HepG2 (cell line): ENCODE measurements around the gene COL4A2. TPM values are rescaled to one million over a fixed set of nuclear protein-coding genes. Genes with fewer than 3 reads are reported as not detected.

ENCODE experiments used
- ATAC-seq: fragments of 200-7000 bp; cut with Tn5 transposase; 3 replicates; pipeline ENCODE4 v1.9.1; 2020; ENCODE audit warnings: mild to moderate bottlenecking, moderate library complexity
- BruUV-seq: library from RNA; stranded (reverse); fragments of 400-500 nt; replicated peaks from 2 replicates; lab custom pipeline; 2021; lab: Mats Ljungman, UMichigan
- CTCF ChIA-PET: fragments of 300-600 bp; formaldehyde crosslinking; extraction: SDS; loops from one replicate; lab custom pipeline; 2021; ENCODE audit warnings: low total read pairs, inconsistent platforms, low intra/inter-chr PET ratio; lab: Yijun Ruan, JAX
- POLR2A ChIA-PET: fragments of 350-600 bp; sonication (Branson Sonifier 250); formaldehyde crosslinking; loops from one replicate; lab custom pipeline; 2020; ENCODE audit warnings: antibody characterized with exemption, inconsistent platforms; lab: Yijun Ruan, JAX
- DNase-seq: peaks from one replicate; pipeline ENCODE4 v3.0.0-alpha.2; 2015; ENCODE audit warnings: low spot score
- FAIRE-seq: peaks from 3 replicates; lab custom pipeline; 2011; peaks lifted over from hg19 to GRCh38; lab: Jason Lieb, UNC
- H2AFZ ChIP-seq: one replicate; pipeline ENCODE4 v1.6.1; 2011; ENCODE audit warnings: low read length, inconsistent platforms
- H3K27ac ChIP-seq: fragments of 300-600 bp; 3 replicates; pipeline ENCODE4 v1.8.0; 2011; ENCODE audit warnings: mixed run types, mild to moderate bottlenecking, mixed read lengths, low read length, inconsistent platforms; ENCODE audit not compliant: insufficient read depth; ENCODE audit errors: extremely low read length
- H3K27me3 ChIP-seq, 2 experiments: fragments of 200-600 bp in 1 of 2; 2 replicates in 1 of 2; 3 replicates in 1 of 2; pipeline versions ENCODE4 v1.6.0 to v1.8.0; 2011; ENCODE audit warnings: low read length in 2 of 2, mild to moderate bottlenecking in 2 of 2, moderate library complexity in 2 of 2, inconsistent platforms in 1 of 2; ENCODE audit not compliant: insufficient read depth in 2 of 2, control insufficient read depth in 1 of 2
- H3K36me3 ChIP-seq, 2 experiments: fragments of 200-600 bp in 1 of 2; replicated peaks in 1 of 2; 2 replicates in 1 of 2; 3 replicates in 1 of 2; pipeline versions ENCODE4 v1.5.1 to v1.8.0; 2011; ENCODE audit warnings: low read length in 2 of 2, inconsistent platforms in 1 of 2; ENCODE audit not compliant: insufficient read depth in 2 of 2, control insufficient read depth in 1 of 2
- H3K4me1 ChIP-seq: 2 replicates; pipeline ENCODE4 v1.5.1; 2012; ENCODE audit warnings: low read length, inconsistent platforms; ENCODE audit not compliant: insufficient read depth
- H3K4me2 ChIP-seq: 2 replicates; pipeline ENCODE4 v1.6.0; 2011; ENCODE audit warnings: low read depth, low read length, inconsistent platforms
- H3K4me3 ChIP-seq, 3 experiments: fragments of 200-600 bp in 1 of 3; sonication (generic), shearing (Covaris generic) in 1 of 3; replicated peaks in 1 of 3; 2 replicates each; pipeline ENCODE4 v1.5.1; 2011 to 2016; ENCODE audit warnings: low read length in 3 of 3, inconsistent platforms in 2 of 3, low read depth in 2 of 3, mild to moderate bottlenecking in 2 of 3, control low read depth in 1 of 3, mixed read lengths in 1 of 3; ENCODE audit not compliant: insufficient read depth in 1 of 3
- H3K79me2 ChIP-seq: one replicate; pipeline ENCODE4 v1.6.1; 2011; ENCODE audit warnings: low read length, inconsistent platforms; ENCODE audit not compliant: insufficient read depth
- H3K9ac ChIP-seq: 2 replicates; pipeline ENCODE4 v1.6.0; 2011; ENCODE audit warnings: mild to moderate bottlenecking, low read depth, low read length, inconsistent platforms; ENCODE audit not compliant: insufficient read depth
- H3K9me3 ChIP-seq: 2 replicates; pipeline ENCODE4 v1.5.1; 2012; ENCODE audit warnings: mild to moderate bottlenecking, low read length
- H4K20me1 ChIP-seq: 2 replicates; pipeline ENCODE4 v1.6.0; 2011; ENCODE audit warnings: inconsistent platforms, mild to moderate bottlenecking, low read length, moderate library complexity; ENCODE audit not compliant: insufficient read depth
- CREB1 ChIP-seq, 2 experiments: fragments of 450-650 bp in 1 of 2; IDR thresholded peaks; 2 replicates each; pipeline ENCODE4 v1.6.1; 2016 to 2017; ENCODE audit warnings: control low read depth in 1 of 2, mild to moderate bottlenecking in 1 of 2, missing compliant biosample characterization in 1 of 2, missing genetic modification characterization in 1 of 2
- KLF13 ChIP-seq: sonication (generic); formaldehyde crosslinking; IDR thresholded peaks from 2 replicates; pipeline ENCODE4 v1.4.0; 2020; ENCODE audit warnings: mild to moderate bottlenecking, missing genetic modification reagents
- NFYB ChIP-seq: sonication (generic); formaldehyde crosslinking; IDR thresholded peaks from 2 replicates; pipeline ENCODE4 v1.4.0; 2020; ENCODE audit warnings: missing genetic modification reagents
- SMAD1 ChIP-seq: sonication (generic); formaldehyde crosslinking; IDR thresholded peaks from 2 replicates; pipeline ENCODE4 v1.4.0; 2020; ENCODE audit warnings: missing genetic modification reagents, low read depth, mild to moderate bottlenecking, borderline replicate concordance
- SNRNP70 ChIP-seq: fragments of 200-400 bp; formaldehyde crosslinking; IDR thresholded peaks from 2 replicates; pipeline ENCODE4 v1.6.1; 2017; ENCODE audit warnings: mild to moderate bottlenecking, low read depth, low read length, moderate library complexity
- SRSF1 ChIP-seq: fragments of 200-400 bp; formaldehyde crosslinking; optimal IDR thresholded peaks from 2 replicates; pipeline ENCODE3; 2017; ENCODE audit warnings: mild to moderate bottlenecking, low read depth, low read length, moderate library complexity
- TARDBP ChIP-seq: sonication (generic); formaldehyde crosslinking; IDR thresholded peaks from 2 replicates; pipeline ENCODE4 v1.8.0; 2022; ENCODE audit warnings: mild to moderate bottlenecking, missing genetic modification reagents
- ZBTB42 ChIP-seq: sonication (generic); formaldehyde crosslinking; IDR thresholded peaks from 2 replicates; pipeline ENCODE4 v1.5.0; 2020; ENCODE audit warnings: mild to moderate bottlenecking, missing genetic modification reagents
- ZFP36L1 ChIP-seq: sonication (generic); formaldehyde crosslinking; IDR thresholded peaks from 2 replicates; pipeline ENCODE4 v1.8.0; 2022; ENCODE audit warnings: mild to moderate bottlenecking, missing genetic modification reagents, moderate library complexity
- WGBS: methylation state at CpG from one replicate; pipeline ENCODE4 v1.1.6; 2017; ENCODE audit warnings: low lambda C conversion rate; 5-methylcytosine and 5-hydroxymethylcytosine counted together
- in situ Hi-C: cut with HindIII; loops from 2 replicates; pipeline ENCODE4 v1.10.0; 2017; ENCODE audit warnings: low pct_unique_long_range_greater_than_20kb; ENCODE audit not compliant: extremely low pct_ligation_motif_present
- intact Hi-C: fragments of 100-400 bp; cut with micrococcal nuclease; formaldehyde crosslinking; loops from one replicate; pipeline ENCODE4 v1.10.0; 2022; ENCODE audit not compliant: unreplicated experiment
- polyA plus RNA-seq, 8 experiments: library from polyadenylated mRNA; depleted of rRNA in 3 of 8; stranded (reverse) in 7 of 8; unstranded in 1 of 8; fragments of >200 nt; fragmentation: Illumina TruSeq in 4 of 8; extraction: Trizol in 4 of 8; gene quantifications; 2 replicates each; pipeline versions ENCODE4 v1.2.1 to v1.2.3, GENCODE V29; 2011 to 2016; ENCODE audit warnings: low read depth in 4 of 8, missing spikeins in 1 of 8, mixed read lengths in 1 of 8; ENCODE audit not compliant: insufficient read depth in 1 of 8
- total RNA-seq, 5 experiments: library from RNA; depleted of rRNA; stranded (reverse); fragments of >200 nt; fragmentation: Illumina TruSeq; extraction: Trizol; gene quantifications; 2 replicates each; pipeline ENCODE4 v1.2.3, GENCODE V29; 2016; ENCODE audit warnings: low read depth in 1 of 5
- TF ChIP-seq, protein P1 (sequence below): sonication (generic); formaldehyde crosslinking; IDR thresholded peaks from 2 replicates; pipeline ENCODE4 v1.4.0; 2020; ENCODE audit warnings: missing genetic modification reagents

Gene COL4A2
- total and polyA plus RNA-seq, 2 of the 13 experiments (the other 11 are each of a cell fraction or from before 2014, with no cell fraction given), result 0.22 to 1.9 TPM

DNA sequence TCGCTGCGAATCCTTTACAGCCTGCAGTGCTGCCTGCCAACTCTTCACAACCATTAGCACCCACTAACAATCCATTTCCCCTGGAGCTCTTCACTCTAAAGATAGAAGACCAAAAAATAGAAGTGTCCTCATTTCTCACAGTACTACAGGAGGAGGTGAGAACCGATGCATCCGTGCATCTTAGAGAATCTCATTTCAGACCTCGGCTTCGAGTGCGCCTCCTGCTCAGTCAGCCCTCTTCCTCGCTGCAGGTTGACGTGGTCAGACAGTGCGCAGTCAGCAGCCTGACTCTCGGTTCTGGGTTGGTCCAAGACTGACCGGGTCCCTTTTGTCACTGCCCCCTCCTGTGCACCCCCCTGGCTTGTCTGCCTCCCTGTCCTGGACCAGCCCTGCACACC, 169.1 kb downstream of the COL4A2 start:
- Histone ChIP-seq H3K27me3 (peaks cover 4 to 74% of the 10 kb centered on the region in 2 experiments), H2AFZ (no peak overlapping the region), H3K79me2 (no peaks in the 10 kb centered on the region), H3K4me1 (peaks cover 17% of the 10 kb centered on the region), H3K9me3 (no peaks in the 10 kb centered on the region), H3K9ac (no peak overlapping the region), H3K36me3 (no peaks in the 10 kb centered on the region), H3K27ac (no peak overlapping the region), H3K4me2 (no peak overlapping the region), H3K4me3 (no peak overlapping the region), H4K20me1 (no peaks in the 10 kb centered on the region)
- WGBS, result 65% methylated on average over 12 of the region's 12 CpGs
- BruUV-seq, result no TSS peak
- intact Hi-C loops (no loop called here), in situ Hi-C loops (no loop called here)
- FAIRE-seq, result no peak
- no peak for ATAC-seq
- ChIA-PET POLR2A (no interaction called here), CTCF (no interaction called here)
- no peak for DNase-seq
- no peak for TF ChIP-seq ZBTB42 (CRISPR knock-in tag)
- no peak for TF ChIP-seq SMAD1 (CRISPR knock-in tag)
- no peak for TF ChIP-seq SNRNP70
- no peak for TF ChIP-seq NFYB (CRISPR knock-in tag)
- TF ChIP-seq, protein P1, sequence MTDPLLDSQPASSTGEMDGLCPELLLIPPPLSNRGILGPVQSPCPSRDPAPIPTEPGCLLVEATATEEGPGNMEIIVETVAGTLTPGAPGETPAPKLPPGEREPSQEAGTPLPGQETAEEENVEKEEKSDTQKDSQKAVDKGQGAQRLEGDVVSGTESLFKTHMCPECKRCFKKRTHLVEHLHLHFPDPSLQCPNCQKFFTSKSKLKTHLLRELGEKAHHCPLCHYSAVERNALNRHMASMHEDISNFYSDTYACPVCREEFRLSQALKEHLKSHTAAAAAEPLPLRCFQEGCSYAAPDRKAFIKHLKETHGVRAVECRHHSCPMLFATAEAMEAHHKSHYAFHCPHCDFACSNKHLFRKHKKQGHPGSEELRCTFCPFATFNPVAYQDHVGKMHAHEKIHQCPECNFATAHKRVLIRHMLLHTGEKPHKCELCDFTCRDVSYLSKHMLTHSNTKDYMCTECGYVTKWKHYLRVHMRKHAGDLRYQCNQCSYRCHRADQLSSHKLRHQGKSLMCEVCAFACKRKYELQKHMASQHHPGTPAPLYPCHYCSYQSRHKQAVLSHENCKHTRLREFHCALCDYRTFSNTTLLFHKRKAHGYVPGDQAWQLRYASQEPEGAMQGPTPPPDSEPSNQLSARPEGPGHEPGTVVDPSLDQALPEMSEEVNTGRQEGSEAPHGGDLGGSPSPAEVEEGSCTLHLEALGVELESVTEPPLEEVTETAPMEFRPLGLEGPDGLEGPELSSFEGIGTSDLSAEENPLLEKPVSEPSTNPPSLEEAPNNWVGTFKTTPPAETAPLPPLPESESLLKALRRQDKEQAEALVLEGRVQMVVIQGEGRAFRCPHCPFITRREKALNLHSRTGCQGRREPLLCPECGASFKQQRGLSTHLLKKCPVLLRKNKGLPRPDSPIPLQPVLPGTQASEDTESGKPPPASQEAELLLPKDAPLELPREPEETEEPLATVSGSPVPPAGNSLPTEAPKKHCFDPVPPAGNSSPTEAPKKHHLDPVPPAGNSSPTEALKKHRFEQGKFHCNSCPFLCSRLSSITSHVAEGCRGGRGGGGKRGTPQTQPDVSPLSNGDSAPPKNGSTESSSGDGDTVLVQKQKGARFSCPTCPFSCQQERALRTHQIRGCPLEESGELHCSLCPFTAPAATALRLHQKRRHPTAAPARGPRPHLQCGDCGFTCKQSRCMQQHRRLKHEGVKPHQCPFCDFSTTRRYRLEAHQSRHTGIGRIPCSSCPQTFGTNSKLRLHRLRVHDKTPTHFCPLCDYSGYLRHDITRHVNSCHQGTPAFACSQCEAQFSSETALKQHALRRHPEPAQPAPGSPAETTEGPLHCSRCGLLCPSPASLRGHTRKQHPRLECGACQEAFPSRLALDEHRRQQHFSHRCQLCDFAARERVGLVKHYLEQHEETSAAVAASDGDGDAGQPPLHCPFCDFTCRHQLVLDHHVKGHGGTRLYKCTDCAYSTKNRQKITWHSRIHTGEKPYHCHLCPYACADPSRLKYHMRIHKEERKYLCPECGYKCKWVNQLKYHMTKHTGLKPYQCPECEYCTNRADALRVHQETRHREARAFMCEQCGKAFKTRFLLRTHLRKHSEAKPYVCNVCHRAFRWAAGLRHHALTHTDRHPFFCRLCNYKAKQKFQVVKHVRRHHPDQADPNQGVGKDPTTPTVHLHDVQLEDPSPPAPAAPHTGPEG (CRISPR knock-in tag), result no peak
- TF ChIP-seq ZFP36L1 (CRISPR knock-in tag), result no peak
- no peak for TF ChIP-seq TARDBP (CRISPR knock-in tag)
- no peak for TF ChIP-seq SRSF1
- no peak for TF ChIP-seq KLF13 (CRISPR knock-in tag)
- TF ChIP-seq CREB1 (IDR thresholded peaks at IDR 0.05), result no peak
- no peak for TF ChIP-seq CREB1 (CRISPR knock-in tag; IDR thresholded peaks at IDR 0.05)
